GM21381 (cell line): ENCODE data around the gene S100PBP.

ENCODE experiments used
- ATAC-seq: cut with Tn5 transposase; IDR thresholded peaks from one replicate; pipeline ENCODE4 v1.9.1; 2021; ENCODE audit warnings: mild to moderate bottlenecking, moderate library complexity; ENCODE audit not compliant: unreplicated experiment

The S100PBP gene

DNA sequence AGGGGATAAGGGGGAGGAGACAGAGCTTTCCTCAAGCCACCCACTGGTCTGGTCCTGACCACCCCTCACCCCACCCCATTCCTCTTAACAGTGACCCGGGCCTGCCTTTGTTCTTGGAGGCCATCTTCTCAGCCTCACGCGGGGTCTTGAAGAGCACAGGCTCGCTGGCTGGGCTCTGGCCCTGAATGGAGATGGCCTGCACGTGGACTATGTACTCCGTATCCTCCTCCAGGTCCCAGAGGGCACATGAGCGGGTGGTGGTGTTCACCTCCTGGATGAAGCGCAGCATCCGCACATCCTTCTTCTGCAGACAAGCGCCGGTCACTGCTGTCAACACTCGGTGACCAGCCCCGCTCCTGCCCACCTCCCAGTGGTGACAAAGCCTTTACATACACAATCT is 50.6 kb downstream of the S100PBP start:
- ATAC-seq: no peak

DNA sequence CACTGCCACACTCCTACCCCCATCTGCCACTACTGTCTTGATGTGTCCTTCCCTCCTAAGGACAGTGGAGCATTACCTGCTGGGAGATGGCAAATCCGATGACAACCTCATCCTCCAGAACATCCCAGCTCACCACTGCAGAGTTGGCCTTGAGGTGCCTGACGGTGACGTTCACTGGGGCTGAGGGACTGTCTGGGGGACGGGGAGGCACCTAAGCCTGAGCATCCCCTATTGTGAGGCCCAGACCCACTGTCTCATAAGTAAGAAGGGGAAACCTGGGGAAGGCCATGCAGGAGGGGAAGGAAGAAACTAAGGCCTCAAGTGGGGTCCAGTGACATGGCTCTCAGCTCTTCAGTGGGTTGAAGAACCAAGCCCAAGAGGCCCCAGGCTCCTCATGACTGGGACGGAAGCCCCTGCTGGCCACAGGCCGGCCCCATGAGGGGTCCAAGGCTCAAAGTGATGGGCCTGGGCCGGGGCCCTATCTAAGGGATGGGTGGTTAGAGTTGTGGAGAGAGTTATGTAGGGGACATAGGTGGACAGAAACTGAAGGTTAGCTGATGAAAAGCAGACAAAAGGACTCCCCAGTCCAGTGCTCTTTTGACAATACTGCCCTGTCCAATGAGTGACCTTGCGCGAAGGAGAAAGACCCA is 51.5 kb downstream of the S100PBP start:
- ATAC-seq: no peak

DNA sequence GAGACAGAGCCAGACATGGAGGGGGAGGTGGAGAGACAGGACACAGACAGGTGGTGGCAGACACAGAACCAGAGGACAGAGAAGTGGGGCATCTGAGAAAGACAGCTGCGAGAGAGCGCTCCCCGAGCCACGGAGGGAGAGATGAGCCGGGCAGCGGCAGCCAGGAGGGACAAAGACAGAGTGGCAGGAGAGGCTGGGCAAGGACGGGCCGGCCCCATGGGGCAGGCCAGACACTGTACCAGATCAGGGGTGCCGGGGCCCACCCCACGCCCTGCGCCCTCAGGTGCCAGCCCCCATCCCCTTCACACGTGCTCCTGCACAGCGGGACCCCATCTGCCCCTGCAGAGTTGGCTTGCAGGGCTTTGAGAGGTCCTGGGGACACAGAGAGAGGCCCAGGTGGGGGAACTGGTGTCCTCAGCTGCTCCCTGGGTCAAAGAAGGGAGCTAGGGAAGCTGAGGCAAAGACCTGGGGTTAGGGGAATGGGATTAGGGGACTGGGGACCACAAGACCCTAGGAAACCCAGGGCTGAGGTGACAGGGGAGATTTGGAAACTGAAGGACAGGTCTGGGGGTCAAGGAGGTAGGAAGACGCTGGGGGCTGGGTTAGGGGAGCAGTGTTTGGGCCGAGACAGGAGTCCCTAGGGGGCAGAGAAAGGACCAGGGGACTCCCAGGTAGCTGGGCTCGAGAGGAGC is 52.6 kb downstream of the S100PBP start:
- ATAC-seq: no peak

- ATAC-seq: no peak
Measured at GRCh38 chr1:32870615-32871363, 53.3 kb downstream of the S100PBP start, which contains the start of gene FNDC5. TSS of gene FNDC5 (minus strand) at chr1:32870912.

GRCh38 chr1:32871364-32872191 is 54.1 kb downstream of the S100PBP start:
- no peak for ATAC-seq

DNA sequence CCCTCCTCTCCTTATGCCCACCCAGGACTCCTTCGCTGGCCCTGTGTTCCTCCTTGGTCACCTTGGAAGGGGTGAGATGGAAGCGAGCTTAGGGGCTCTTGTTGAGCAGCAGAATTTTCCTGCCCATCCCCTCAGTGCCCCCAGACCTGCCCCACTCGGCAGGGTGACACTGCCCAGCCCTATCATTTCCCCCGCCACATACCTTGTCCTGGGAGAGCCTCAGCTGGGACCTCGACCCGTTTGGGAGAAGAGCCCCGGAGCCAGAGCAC is 54.7 kb downstream of the S100PBP start:
- no peak for ATAC-seq

DNA sequence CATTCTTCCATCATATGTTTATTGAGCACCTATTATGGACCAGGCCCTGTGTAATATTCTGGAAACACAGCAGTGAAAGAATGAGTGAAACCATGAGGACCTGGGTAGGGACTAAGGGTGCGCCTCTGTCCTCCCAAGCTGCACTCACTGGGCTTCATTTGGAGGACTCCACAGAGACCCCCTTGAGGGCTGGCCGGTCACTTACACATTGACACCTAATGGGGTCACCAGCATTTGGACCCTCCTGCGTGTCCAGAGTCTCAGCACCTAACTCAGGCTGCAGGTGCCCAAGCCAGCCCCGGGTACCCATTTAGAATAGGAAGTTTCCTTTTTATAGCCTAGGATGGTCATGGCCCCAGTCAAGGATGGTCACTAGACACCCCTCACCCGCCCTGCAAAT is 56.0 kb downstream of the S100PBP start:
- ATAC-seq: no peak

- no peak for ATAC-seq
Measured at GRCh38 chr1:32874860-32875752, 57.7 kb downstream of the S100PBP start.

DNA sequence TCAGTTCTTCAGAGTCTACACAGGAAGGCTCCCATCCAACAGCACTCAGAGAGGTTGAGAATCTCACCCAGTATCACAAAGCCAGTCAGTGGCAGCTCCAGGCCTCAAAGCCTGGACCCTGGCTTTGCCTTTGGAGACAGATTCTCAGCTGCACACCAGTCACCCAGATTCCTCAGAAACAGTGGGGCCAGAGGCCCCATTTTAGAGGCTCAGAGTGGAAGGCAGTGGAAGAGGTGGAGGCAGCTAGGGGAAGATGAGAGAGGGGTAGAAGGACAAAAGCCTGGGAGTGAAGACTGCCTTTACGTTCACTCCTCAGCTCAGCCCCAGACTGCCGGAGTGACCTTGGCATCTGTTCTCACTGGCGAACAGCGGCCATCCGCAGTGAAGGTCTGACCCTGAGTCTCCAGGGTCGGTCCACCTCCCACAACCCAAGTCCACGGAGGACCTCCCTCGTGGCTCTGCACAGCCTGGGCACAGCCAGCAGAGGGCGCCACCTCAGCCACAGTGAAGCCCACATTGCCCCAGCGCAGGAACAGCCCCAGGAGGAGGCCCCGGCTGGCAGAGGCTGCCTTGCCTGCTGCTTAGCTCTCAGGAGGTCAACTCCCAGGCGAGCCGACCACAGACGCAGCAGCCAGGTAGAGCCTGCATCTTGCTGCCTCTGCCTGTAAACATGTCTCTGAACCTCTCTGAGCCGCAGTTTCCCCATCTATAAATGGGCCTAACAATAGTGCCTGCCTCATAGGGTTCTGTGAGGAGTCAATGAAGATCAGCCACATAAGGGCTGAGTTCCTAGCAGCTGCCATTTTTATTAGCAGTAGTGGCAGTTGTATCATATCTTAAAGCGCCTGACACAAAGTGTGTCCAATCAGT is 59.1 kb downstream of the S100PBP start:
- no peak for ATAC-seq

- ATAC-seq: no peak
Measured at GRCh38 chr1:32877211-32878110, 60.0 kb downstream of the S100PBP start.

GRCh38 chr1:32878183-32878582 is 60.7 kb downstream of the S100PBP start:
- ATAC-seq: no peak

DNA sequence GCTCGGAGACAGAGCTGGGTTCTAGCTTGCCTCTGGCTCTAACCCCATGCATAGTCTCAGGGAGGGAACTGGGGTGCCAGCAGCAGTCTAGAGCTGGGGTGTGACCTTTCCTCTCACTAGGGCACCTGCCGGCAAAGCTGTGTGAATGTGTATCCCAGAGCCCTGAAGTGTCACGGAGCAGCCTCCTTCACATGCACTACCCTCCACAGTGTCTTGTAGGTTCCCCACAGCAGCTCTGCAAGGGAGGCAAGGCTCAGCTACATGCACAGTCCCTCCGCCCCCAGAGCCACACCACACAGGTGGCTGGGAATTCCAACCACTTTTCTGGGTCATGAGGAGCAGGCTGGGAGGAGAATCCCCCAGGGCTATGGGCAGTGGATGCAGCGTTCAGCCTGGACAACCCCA is 61.2 kb downstream of the S100PBP start:
- ATAC-seq: no peak

DNA sequence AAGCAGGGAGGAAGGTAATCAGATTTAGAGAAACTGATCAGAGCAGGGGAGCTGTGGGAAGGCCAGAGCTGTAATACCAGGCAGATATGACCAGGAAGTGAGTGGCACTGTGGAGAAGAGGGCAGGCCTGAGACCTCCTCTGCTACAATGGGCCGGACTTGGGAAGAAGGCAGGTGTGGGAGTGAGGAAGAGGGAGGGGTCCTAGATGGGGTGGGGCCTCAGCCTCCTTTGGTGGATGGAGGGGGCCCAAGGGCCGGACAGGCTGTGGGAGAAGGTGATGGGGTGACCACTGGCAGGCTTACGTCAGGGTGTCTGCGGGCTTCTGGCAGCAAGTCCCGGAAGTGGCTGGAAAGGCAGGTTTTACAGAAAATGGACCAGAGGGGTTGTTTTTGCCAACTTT is 63.8 kb downstream of the S100PBP start:
- no peak for ATAC-seq

DNA sequence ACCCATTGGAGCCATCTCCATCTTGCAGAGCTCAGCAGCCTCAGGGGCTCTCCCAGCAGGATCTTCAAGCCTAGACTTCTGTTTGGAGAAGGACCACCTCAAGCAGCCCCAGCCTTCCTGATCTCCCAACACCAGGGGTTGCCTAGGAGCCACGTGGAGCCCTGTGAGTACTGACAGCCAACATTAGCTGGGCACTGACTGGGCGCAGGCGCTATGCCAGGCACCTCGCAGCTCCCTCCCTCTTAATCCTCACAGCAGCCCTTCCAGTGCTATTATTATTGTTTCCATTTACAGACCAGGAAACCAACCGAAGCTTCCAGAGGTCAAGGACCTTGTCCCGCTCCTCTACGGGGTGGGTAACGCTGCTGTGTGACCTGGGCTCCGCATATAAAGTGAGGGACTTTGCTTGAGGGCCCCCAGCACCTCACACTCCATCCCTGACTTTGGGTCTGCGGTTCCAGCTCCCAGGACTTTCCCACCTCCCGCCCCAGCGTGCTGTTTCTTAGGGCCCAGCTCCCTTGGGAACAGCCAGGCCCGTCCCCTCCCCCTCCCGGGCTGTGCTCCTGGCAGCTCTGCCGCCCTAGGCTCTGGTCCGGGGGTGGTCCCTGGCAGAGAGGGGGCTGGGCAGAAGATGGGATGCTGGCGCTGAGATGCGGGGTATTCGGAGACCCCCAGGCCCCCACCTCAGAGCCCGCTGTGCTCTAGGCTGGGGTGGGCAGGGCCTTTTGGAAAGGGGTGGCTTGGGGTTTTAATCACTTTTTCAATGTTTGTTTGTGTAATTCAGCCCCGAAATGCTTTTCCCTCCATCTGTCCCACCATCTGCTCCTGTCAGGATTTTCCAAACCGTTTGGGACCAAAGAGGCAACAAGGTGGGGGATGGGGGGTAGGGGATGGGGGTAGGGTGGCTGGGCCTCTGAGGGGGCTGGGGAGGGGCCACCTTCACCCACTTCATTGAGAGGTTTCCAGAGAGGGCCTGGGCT is 64.7 kb downstream of the S100PBP start:
- ATAC-seq: no peak

DNA sequence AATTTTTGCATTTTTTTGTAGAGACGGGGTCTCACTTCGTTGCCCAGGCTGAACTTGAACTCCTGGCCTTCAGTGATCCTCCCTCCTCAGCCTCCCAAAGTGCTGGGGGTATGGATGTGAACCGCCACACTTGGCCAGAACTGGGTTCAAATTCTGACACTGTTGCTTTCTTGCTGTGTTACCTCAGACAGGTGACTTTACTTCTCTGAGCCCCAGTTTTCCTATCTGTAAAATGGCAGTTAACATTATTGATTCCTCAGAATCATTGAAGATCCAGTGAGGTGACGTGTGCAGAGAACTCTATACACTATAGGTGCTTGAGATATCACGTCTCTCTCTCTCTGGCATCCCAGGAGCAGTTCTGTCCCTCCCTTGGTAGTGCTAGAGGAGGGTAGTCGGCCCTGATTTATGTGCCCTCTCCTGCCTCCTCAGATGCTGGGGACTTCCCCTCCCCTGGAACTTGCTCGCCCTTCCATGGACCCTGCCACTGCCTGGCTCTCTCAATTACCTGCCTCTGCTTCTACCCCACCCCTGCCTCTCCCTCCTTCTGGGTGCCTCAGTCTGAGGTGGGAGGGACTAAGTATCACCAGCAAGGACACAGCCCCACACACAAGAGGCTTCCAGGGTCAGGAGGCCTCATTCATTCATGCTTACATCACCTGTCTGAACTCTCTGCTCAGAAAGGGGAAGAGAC is 66.0 kb downstream of the S100PBP start:
- ATAC-seq: no peak

DNA sequence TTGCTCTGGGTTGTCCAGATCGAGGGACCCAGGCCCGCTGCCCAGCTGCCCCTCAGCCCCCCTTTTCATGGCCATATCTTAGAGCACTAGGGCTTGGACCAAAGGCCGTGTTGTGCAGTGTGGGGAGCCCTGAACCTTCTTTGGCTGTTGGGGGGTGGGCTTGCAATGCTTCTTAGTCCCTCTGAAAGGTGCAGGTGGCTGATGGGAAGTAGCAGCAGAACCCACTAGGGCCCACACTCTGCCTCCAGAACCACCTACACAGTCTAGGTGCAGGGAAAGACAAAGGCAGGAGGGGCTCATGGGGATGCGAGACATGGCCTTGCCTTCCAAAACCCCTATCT is 66.5 kb downstream of the S100PBP start:
- ATAC-seq: no peak

DNA sequence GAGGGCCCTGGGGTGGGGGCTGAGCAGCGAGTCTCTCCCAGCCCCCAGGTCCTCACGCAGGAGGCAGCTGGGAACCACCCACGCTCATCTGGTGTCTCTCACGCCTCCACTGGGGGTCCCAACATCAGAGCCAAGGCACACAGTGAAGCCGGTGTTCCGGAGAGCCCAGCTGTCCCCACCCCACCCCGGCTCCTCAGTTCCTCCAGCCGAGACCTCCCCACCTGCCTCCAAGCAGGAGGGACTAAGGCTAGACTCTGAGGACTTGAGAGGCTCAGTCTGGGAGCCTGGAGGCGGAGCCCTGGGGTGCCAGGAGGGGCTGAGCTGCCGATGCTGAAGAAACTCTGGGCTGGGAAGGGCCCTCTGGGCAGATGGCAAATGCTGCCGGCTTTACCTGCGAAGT is 67.3 kb downstream of the S100PBP start:
- no peak for ATAC-seq
